ENCODE results near the gene NECTIN4.

NECTIN4 gene

DNA sequence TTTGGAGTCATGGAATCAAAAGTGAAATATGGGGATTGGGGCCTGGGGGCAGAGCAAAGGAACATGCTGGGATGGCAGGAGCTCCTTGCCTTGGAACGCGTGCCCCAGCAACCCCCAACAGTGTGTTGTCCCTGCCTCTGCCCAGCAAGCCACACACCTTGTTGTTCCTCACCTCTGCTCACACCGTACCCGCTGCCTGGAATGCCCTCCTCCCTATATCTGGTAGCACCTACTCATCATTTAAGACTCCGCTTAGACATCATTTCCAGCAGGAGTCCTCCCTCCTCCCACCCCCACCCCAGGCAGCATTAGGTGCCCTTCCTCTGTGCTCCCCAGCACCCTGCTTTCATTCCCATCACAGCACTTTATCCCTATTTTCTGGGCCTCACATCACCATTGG lies 7.8 kb downstream of the NECTIN4 start:
- TF ChIP-seq TAF1 (IDR thresholded peaks at IDR 0.05; ENCODE audit: low read depth) (no peak), YY1 (IDR thresholded peaks at IDR 0.05; ENCODE audit: low read depth) (no peak), TCF12 (IDR thresholded peaks at IDR 0.05; ENCODE audit: low read depth) (no peak)

DNA sequence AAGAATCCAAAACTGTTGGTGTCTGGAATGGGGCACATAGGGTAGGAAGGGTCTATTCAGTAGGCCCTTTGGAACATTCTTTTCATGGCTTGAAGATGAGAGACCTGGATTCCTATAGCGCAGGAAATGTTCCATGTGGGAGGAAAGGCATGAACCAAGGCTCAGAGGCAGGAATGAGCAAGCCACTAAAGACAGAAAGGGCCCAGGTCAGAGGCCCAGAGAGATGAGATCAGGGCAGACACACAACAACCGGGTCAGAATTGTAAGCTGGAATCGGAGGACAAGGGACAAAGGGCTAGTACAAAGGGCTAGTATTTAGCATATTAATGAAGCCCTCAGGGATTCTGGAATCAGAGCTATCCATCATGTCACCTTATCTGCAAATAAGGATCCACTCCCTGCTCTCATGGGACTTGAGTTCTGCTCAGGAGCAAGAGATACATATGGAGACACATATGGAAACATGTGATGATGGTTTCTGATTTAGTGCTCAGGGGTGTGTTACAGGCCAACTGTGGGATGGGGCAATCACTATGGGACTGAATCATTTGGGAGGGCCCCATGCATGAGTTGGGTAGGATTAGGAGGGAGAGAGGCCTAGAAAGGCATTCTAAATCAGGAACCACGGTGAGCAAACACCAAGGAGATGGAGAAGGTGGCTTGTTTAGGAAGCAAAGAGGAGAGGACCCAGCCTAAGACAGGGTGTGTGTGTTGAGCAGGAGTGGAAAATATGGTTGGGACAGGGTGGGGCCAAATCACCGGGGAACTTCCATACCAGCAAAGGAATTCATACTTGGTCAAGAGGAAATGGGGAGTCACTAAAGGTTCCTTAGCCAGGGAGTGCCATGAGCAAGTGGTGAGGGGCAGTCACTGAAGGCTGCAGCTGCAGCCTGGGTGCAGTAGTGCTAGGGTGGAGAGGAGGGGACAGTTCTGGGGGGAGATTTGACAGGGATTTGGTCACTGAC lies 8.6 kb downstream of the NECTIN4 start:
- TF ChIP-seq EGR1 (IDR thresholded peaks at IDR 0.05), result no peak
- TF ChIP-seq, protein P1, sequence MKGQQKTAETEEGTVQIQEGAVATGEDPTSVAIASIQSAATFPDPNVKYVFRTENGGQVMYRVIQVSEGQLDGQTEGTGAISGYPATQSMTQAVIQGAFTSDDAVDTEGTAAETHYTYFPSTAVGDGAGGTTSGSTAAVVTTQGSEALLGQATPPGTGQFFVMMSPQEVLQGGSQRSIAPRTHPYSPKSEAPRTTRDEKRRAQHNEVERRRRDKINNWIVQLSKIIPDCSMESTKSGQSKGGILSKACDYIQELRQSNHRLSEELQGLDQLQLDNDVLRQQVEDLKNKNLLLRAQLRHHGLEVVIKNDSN (IDR thresholded peaks at IDR 0.05), result no peak
- TF ChIP-seq TCF12 (IDR thresholded peaks at IDR 0.05; ENCODE audit: low read depth), result no peak
- TF ChIP-seq NFIC (IDR thresholded peaks at IDR 0.05), result no peak
- no peak for TF ChIP-seq YY1 (IDR thresholded peaks at IDR 0.05; ENCODE audit: low read depth)
- no peak for TF ChIP-seq CEBPB (IDR thresholded peaks at IDR 0.05)
- no peak for TF ChIP-seq EP300 (IDR thresholded peaks at IDR 0.05; ENCODE audit: borderline replicate concordance)
- no peak for TF ChIP-seq TAF1 (IDR thresholded peaks at IDR 0.05; ENCODE audit: low read depth)
- no peak for TF ChIP-seq RAD21 (IDR thresholded peaks at IDR 0.05; ENCODE audit: low read depth)
- no peak for TF ChIP-seq FOXM1 (IDR thresholded peaks at IDR 0.05; ENCODE audit: borderline replicate concordance, low read depth)
- TF ChIP-seq MAX (IDR thresholded peaks at IDR 0.05), result no peak
- no peak for TF ChIP-seq REST (IDR thresholded peaks at IDR 0.05; ENCODE audit: low read depth)
- no peak for TF ChIP-seq ZBTB7A (IDR thresholded peaks at IDR 0.05; ENCODE audit: low read depth)
- no peak for TF ChIP-seq TEAD4 (IDR thresholded peaks at IDR 0.05)
- TF ChIP-seq CREB1 (IDR thresholded peaks at IDR 0.05; ENCODE audit: low read depth), result no peak

DNA sequence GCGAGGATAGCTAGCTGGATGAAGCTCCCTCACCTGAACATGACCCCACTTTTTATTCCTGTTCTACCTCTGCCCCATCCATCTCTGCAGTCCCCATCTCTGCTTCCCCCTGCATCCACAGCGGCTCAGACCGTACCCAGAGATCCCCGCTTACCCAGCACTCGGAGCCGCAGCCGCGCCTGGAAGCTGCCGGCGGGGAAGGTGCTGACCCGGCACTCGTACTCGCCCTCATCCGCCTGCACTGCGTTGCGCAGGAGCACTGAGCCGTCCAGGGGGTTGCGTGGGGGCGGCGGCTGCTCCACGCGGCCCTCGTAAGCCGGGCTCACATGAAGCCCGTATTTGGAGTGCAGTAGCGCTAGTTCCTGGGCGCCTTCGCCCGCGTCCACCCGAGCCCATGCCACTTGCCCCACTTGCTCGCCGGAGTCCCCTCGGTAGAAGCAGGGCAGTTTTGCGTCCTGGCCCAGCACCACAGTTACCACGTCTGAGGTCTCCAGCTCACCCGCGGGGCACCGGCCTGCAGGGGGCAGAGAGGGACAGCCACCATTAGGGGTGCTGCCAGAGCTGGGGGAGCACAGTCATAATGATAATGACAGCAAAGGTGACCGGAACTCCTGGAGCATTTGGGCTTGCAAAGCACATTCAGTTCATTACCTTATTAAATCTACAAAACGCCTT lies 9.8 kb downstream of the NECTIN4 start:
- TF ChIP-seq TCF12 (IDR thresholded peaks at IDR 0.05; ENCODE audit: low read depth) (no peak), CREB1 (IDR thresholded peaks at IDR 0.05; ENCODE audit: low read depth) (no peak), YY1 (IDR thresholded peaks at IDR 0.05; ENCODE audit: low read depth) (no peak), TAF1 (IDR thresholded peaks at IDR 0.05; ENCODE audit: low read depth) (no peak), EGR1 (IDR thresholded peaks at IDR 0.05) (no peak), NFIC (IDR thresholded peaks at IDR 0.05) (no peak), FOXM1 (IDR thresholded peaks at IDR 0.05; ENCODE audit: borderline replicate concordance, low read depth) (no peak), REST (IDR thresholded peaks at IDR 0.05; ENCODE audit: low read depth) (no peak), ZBTB7A (IDR thresholded peaks at IDR 0.05; ENCODE audit: low read depth) (no peak)

DNA sequence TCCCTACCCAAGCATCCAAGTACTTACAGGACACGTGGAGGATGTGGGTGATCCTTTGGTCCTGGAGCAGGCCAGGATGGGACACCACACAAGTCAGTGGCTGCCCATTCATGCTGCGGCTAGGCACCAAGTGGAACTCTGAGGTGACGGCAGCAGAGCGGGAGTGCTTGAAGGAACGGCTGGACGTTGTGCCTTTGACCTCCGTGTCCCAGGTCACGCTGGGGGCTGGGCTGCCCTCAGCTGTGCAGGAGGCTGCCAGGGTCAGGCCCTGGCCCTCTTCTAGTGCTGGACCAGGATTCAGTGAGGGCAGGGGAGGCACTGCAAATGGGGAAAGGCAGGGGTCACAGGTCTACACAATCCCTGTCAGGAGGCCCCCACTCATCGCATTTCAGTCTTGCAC lies 11.9 kb downstream of the NECTIN4 start:
- TF ChIP-seq TEAD4 (IDR thresholded peaks at IDR 0.05), result no peak
- TF ChIP-seq RAD21 (IDR thresholded peaks at IDR 0.05; ENCODE audit: low read depth), result no peak
- TF ChIP-seq YY1 (IDR thresholded peaks at IDR 0.05; ENCODE audit: low read depth), result no peak
- no peak for TF ChIP-seq FOXM1 (IDR thresholded peaks at IDR 0.05; ENCODE audit: borderline replicate concordance, low read depth)
- TF ChIP-seq, protein P1 (IDR thresholded peaks at IDR 0.05), result no peak
- TF ChIP-seq ZBTB7A (IDR thresholded peaks at IDR 0.05; ENCODE audit: low read depth), result no peak
- TF ChIP-seq TAF1 (IDR thresholded peaks at IDR 0.05; ENCODE audit: low read depth), result no peak
- TF ChIP-seq MAX (IDR thresholded peaks at IDR 0.05), result no peak
- TF ChIP-seq CEBPB (IDR thresholded peaks at IDR 0.05), result no peak
- TF ChIP-seq TCF12 (IDR thresholded peaks at IDR 0.05; ENCODE audit: low read depth), result no peak
- no peak for TF ChIP-seq CREB1 (IDR thresholded peaks at IDR 0.05; ENCODE audit: low read depth)
- TF ChIP-seq EP300 (IDR thresholded peaks at IDR 0.05; ENCODE audit: borderline replicate concordance), result no peak
- TF ChIP-seq EGR1 (IDR thresholded peaks at IDR 0.05), result no peak

GRCh38 chr1:161076410-161076809 lies 12.9 kb downstream of the NECTIN4 start:
- no peak for TF ChIP-seq MAX (IDR thresholded peaks at IDR 0.05)
- TF ChIP-seq NFIC (IDR thresholded peaks at IDR 0.05), result no peak
- TF ChIP-seq CREB1 (IDR thresholded peaks at IDR 0.05; ENCODE audit: low read depth), result no peak
- TF ChIP-seq, protein P1 (IDR thresholded peaks at IDR 0.05), result no peak
- TF ChIP-seq ZBTB7A (IDR thresholded peaks at IDR 0.05; ENCODE audit: low read depth), result no peak
- no peak for TF ChIP-seq EP300 (IDR thresholded peaks at IDR 0.05; ENCODE audit: borderline replicate concordance)
- no peak for TF ChIP-seq FOXM1 (IDR thresholded peaks at IDR 0.05; ENCODE audit: borderline replicate concordance, low read depth)
- no peak for TF ChIP-seq EGR1 (IDR thresholded peaks at IDR 0.05)
- TF ChIP-seq TEAD4 (IDR thresholded peaks at IDR 0.05), result no peak
- TF ChIP-seq CEBPB (IDR thresholded peaks at IDR 0.05), result no peak
- no peak for TF ChIP-seq REST (IDR thresholded peaks at IDR 0.05; ENCODE audit: low read depth)
- TF ChIP-seq TCF12 (IDR thresholded peaks at IDR 0.05; ENCODE audit: low read depth), result no peak
- no peak for TF ChIP-seq RAD21 (IDR thresholded peaks at IDR 0.05; ENCODE audit: low read depth)
